ENCODE data around the gene PARP9. TPM values are rescaled to one million over a fixed set of nuclear protein-coding genes. Genes with fewer than 3 reads are reported as not detected.
A peak's percentile ranks its signal among the peaks of the same experiment; 100 is the strongest.

Gene PARP9
- total RNA-seq, 2 experiments from 2014 or later, result 13.2 to 14.4 TPM

DNA sequence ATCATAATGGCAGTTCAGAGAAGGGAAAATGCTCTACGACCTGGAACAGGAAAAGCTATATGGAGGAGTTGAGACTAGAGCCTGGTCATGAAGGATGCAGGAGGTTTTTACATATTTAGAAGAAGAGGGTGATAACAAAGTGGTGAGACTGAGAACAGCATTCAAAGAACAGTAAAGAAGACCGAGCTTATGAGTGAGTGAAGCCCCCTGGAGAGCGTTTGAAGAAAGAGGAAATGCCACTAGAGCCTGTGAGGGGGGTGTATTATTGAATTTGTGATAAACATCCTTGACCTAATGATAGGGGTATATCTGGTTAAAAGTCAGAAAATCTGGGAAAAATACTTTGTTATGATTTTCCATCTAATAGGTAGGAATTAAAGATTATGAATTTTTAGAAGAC is 4.2 kb downstream of the PARP9 start:
- ChIA-PET POLR2A (interaction anchor here (0.8 to 8.6 kb wide), 3 partner anchors 17 to 119 kb away, joined by 3 to 94 read pairs (median 3); partner anchors contain the start of genes PARP14 and PARP15), CTCF (interaction anchor here (1.1 to 7.0 kb wide), 2 partner anchors 119 to 167 kb away, joined by 3 to 45 read pairs; no protein-coding TSS in a partner anchor)
- H3K27ac Mint-ChIP-seq, result no peak overlapping the region
- Histone ChIP-seq H3K4me3 (ENCODE audit: low read length) (no peak overlapping the region), H3K36me3 (ENCODE audit: insufficient read depth, low read length) (peaks cover 48% of the 10 kb centered on the region), H3K27ac (ENCODE audit: low read depth in 1 of 2, low read length in 2 of 2) (no peak overlapping the region), H3K4me1 (ENCODE audit: insufficient read depth, low read length) (peaks cover 33% of the 10 kb centered on the region), H3K27me3 (ENCODE audit: control insufficient read depth in 1 of 2, insufficient read depth in 2 of 2, low read length in 2 of 2) (no peaks in the 10 kb centered on the region), H3K9me3 (ENCODE audit: control insufficient read depth in 1 of 2, insufficient read depth in 1 of 2, low read length in 2 of 2) (no peaks in the 10 kb centered on the region)
- H3K4me1 Mint-ChIP-seq (ENCODE audit: low read depth), result peaks cover 52% of the 10 kb centered on the region
- no peak for ATAC-seq (ENCODE audit: poor library complexity)
- no peak for DNase-seq
- peaks cover 80% of the 10 kb centered on the region for H3K36me3 Mint-ChIP-seq (ENCODE audit: low read depth)
- no peaks in the 10 kb centered on the region for H3K9me3 Mint-ChIP-seq
- H3K4me3 Mint-ChIP-seq, result peak overlapping the region; percentile 47
- TF ChIP-seq, protein P1, sequence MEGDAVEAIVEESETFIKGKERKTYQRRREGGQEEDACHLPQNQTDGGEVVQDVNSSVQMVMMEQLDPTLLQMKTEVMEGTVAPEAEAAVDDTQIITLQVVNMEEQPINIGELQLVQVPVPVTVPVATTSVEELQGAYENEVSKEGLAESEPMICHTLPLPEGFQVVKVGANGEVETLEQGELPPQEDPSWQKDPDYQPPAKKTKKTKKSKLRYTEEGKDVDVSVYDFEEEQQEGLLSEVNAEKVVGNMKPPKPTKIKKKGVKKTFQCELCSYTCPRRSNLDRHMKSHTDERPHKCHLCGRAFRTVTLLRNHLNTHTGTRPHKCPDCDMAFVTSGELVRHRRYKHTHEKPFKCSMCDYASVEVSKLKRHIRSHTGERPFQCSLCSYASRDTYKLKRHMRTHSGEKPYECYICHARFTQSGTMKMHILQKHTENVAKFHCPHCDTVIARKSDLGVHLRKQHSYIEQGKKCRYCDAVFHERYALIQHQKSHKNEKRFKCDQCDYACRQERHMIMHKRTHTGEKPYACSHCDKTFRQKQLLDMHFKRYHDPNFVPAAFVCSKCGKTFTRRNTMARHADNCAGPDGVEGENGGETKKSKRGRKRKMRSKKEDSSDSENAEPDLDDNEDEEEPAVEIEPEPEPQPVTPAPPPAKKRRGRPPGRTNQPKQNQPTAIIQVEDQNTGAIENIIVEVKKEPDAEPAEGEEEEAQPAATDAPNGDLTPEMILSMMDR (IDR thresholded peaks at IDR 0.05), result no peak
- intact Hi-C loops (cut with DNase I, micrococcal nuclease), result loop anchor here (1.0 to 10.0 kb wide), 9 partner anchors 119 to 1015 kb away; partner anchors contain the start of genes POLQ (in 2 of the 2), SEC22A (in 2 of the 2), FAM162A (in 1 of the 2) and HSPBAP1 (in 1 of the 2)
- no peaks in the 10 kb centered on the region for H3K27me3 Mint-ChIP-seq

DNA sequence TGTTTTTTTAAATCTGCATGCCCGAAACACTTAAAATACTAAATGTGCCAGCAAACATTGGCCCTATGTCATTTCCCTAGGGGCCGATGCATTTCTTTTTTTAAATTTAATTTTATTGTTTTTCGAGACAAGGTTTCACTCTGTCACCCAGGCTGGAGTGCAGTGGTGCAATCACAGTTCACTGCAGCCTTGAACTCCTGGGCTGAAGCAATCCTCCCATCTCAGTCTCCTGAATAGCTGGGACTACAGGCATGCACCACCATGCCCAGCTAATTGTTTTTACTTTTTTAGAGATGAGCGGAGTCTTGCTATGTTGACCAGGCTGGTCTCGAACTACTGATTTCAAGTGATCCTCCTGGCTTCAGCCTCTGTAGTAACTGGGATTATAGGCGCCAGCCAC is 5.5 kb downstream of the PARP9 start:
- POLR2A ChIA-PET, result interaction anchor here (8.6 kb wide), 1 partner anchor 120 kb away, joined by 94 read pairs; the partner anchor contains the start of gene PARP14
- Histone ChIP-seq H3K4me3 (ENCODE audit: low read length) (no peak overlapping the region), H3K27ac (ENCODE audit: low read depth in 1 of 2, low read length in 2 of 2) (no peak overlapping the region), H3K4me1 (ENCODE audit: insufficient read depth, low read length) (peaks cover 29% of the 10 kb centered on the region), H3K36me3 (ENCODE audit: insufficient read depth, low read length) (peaks cover 58% of the 10 kb centered on the region), H3K27me3 (ENCODE audit: control insufficient read depth in 1 of 2, insufficient read depth in 2 of 2, low read length in 2 of 2) (no peaks in the 10 kb centered on the region), H3K9me3 (ENCODE audit: control insufficient read depth in 1 of 2, insufficient read depth in 1 of 2, low read length in 2 of 2) (no peaks in the 10 kb centered on the region)
- Mint-ChIP-seq H3K4me1 (ENCODE audit: low read depth) (peaks cover 51% of the 10 kb centered on the region), H3K9me3 (no peaks in the 10 kb centered on the region), H3K27me3 (no peaks in the 10 kb centered on the region), H3K4me3 (no peak overlapping the region), H3K36me3 (ENCODE audit: low read depth) (peaks cover 77% of the 10 kb centered on the region), H3K27ac (no peak overlapping the region)
- intact Hi-C loops (cut with DNase I, micrococcal nuclease), result no loop called here
- DNase-seq (no peak), ATAC-seq (ENCODE audit: poor library complexity) (no peak)
- CTCF ChIA-PET, result interaction anchor here (7.0 kb wide), 1 partner anchor 121 kb away, joined by 45 read pairs; no protein-coding TSS in a partner anchor
- TF ChIP-seq, protein P1 (IDR thresholded peaks at IDR 0.05), result no peak

DNA sequence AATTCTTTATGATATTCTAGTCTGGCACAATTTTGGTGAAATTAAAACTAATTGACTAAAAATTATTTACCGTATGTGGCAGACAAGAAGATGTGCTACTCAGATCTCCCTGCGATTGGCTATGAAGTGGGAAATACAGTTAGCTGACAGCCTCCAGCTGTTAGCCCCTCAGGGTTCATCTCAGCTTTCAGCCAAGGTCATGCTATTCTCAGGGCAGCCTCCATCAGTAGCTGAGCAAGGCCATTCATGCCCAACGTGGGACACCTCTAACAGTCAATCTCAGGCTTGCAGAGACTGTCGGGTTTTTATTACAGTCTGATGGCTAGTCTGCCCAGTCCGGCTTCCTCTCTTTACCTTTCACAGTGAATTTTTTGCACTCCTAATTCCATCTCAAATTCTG is 6.7 kb downstream of the PARP9 start:
- Mint-ChIP-seq H3K27ac (no peak overlapping the region), H3K9me3 (no peaks in the 10 kb centered on the region), H3K4me3 (no peak overlapping the region), H3K36me3 (ENCODE audit: low read depth) (peaks cover 80% of the 10 kb centered on the region), H3K27me3 (no peaks in the 10 kb centered on the region), H3K4me1 (ENCODE audit: low read depth) (peaks cover 40% of the 10 kb centered on the region)
- ChIA-PET CTCF (interaction anchor here (1.6 kb wide), 1 partner anchor 122 kb away, joined by 7 read pairs; no protein-coding TSS in a partner anchor), POLR2A (interaction anchor here (1.1 kb wide), 1 partner anchor 111 kb away, joined by 3 read pairs; no protein-coding TSS in a partner anchor)
- ATAC-seq (ENCODE audit: poor library complexity), result no peak
- Histone ChIP-seq H3K4me1 (ENCODE audit: insufficient read depth, low read length) (peaks cover 19% of the 10 kb centered on the region), H3K27me3 (ENCODE audit: control insufficient read depth in 1 of 2, insufficient read depth in 2 of 2, low read length in 2 of 2) (no peaks in the 10 kb centered on the region), H3K27ac (ENCODE audit: low read depth in 1 of 2, low read length in 2 of 2) (no peak overlapping the region), H3K9me3 (ENCODE audit: control insufficient read depth in 1 of 2, insufficient read depth in 1 of 2, low read length in 2 of 2) (no peaks in the 10 kb centered on the region), H3K36me3 (ENCODE audit: insufficient read depth, low read length) (peaks cover 69% of the 10 kb centered on the region), H3K4me3 (ENCODE audit: low read length) (no peak overlapping the region)
- DNase-seq, result no peak
- intact Hi-C loops (cut with DNase I, micrococcal nuclease), result no loop called here
- TF ChIP-seq, protein P1 (IDR thresholded peaks at IDR 0.05), result no peak
